GM19043 (cell line): ENCODE results near the gene NAP1L4.
"Not testable (repeated sequence)": the region's sequence is repeated elsewhere in the genome, so short reads cannot be mapped to it uniquely, and the experiment has no call there.

Experiments used
- ATAC-seq: cut with Tn5 transposase; IDR thresholded peaks from one replicate; pipeline ENCODE4 v1.9.1; 2021; ENCODE audit warnings: low read depth; ENCODE audit not compliant: unreplicated experiment

The NAP1L4 gene

DNA sequence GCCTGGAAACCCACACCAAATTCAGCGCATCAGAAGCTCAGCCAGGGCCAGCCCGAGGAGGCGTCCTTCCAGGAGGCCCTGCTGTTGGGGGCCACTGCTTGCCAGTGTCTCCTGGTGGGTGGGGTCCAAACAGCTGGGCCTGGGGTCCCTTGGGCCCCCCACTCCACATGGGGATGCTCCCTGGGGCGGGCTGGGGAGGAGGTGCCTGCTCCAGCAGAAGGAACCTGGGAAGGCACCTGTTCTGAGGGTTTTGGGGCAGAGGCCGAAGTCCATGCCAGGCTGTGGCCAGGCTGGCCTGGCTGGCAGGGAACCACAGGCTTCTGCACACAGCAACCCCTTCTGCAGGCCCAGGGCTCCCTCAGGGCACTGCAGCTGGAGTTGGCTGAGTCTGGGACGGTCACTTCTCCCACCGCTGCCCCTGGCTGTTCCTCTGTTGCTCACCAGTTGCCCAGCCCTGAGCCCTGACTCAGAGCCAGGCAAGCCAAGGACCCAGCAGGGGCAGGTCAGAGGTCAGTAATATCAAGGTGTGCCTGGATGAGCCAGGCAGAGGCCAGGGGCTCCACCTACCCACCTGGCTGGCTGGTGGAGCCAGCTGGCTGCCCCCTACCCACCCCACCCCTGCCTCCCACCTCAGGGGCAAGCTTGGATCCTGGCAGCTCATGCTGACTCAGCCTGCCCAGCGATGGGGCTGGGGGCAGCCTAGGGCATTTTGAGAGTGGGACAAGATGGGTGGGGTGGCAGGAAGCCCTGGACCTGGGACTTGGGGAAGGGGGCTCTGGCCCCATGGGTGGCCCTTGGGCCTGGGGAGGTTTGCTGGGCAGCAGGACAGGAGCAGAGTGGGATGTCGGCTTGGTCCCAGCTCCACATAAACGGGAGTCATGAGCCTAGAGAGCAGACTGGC is 51.0 kb downstream of the NAP1L4 start:
- no peak for ATAC-seq

DNA sequence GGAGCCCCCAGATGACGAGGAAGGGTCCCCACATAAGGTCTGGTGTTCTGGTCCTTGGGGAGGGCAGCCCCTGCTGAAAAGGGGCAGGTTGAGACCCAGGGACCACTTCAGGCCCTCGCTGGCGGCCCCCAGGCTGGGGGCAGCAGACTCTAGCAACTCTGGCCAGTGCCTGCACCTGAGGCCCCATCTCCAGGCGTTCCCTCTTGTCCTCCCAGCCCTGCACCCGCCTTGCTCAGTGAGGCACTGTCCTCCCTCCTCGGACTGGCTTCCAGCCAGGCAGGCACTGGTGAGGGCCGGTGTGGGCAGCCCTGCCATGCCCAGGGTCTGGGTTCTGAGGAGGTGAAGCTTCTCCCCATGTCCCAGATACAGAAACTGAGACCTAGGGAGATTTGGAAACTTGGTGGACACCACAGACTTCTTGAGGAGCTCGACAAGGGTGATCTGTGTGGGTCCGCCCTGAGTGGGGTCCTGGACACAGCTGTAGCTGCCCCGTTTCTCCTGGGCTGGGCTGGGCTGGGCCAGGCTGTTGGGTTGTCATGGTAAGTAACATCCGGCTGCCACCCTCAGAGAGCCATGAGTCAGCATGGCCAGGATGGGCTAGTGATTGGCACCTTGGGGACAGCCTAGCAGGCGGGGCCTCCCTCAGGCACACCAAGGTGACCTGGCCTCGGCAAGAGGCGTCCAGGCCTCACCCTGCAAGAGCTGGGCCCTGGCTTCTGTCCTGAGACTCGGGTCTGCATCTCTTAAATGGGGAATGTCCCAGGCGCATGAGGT is 51.8 kb downstream of the NAP1L4 start:
- ATAC-seq: no peak

- ATAC-seq: not testable (repeated sequence)
These were observed 53.4 kb downstream of the NAP1L4 start for GRCh38 chr11:2938458-2939418.

GRCh38 chr11:2937641-2938457 is 54.3 kb downstream of the NAP1L4 start:
- ATAC-seq: not testable (repeated sequence)

- ATAC-seq: no peak
These were observed 57.4 kb downstream of the NAP1L4 start for GRCh38 chr11:2934611-2935239.

DNA sequence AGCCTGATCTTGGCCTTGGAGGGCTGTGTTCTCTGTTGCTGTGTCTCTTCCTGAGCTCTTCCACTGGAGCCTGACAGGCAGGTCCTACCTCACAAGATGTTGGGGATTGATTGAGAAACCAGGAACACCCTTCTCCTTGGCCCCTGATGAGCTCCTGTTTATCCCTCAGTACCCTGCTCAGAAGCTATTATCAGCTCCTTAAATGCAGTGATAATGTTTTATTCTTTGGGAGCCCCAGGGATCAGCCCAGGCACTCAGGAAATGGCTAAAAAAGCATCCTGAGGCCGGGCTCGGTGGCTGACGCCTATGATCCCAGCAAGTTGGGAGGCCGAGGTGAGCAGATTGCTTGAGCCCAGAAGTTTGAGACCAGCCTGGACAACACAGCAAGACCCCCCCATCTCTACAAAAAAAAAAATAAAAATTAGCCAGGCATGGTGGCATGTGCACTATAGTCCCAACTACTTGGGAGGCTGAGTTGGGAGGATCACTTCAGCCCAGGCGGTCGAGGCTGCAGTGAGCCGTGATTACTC is 58.0 kb downstream of the NAP1L4 start:
- no peak for ATAC-seq

GRCh38 chr11:2933375-2934020 is 58.6 kb downstream of the NAP1L4 start:
- ATAC-seq: no peak

DNA sequence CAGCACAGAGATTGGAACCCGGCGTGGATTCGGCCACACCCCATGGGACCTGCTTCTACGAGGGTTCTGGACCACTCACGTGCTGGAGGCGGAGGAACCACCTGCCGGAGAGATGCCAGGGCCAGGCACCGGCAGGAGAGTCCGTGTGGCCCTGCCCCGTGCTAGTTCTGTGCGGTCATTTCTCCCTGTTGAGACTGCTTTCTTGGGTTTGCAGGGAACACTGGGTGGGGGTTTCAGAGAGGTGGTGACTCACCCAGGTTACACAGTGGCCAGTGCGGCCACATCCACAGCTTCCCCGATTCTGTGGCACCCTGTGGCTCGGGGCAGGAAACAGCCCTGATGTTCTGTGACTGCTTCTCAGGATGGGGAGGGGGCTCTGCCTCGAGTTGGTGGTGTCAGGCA is 59.3 kb downstream of the NAP1L4 start:
- no peak for ATAC-seq

DNA sequence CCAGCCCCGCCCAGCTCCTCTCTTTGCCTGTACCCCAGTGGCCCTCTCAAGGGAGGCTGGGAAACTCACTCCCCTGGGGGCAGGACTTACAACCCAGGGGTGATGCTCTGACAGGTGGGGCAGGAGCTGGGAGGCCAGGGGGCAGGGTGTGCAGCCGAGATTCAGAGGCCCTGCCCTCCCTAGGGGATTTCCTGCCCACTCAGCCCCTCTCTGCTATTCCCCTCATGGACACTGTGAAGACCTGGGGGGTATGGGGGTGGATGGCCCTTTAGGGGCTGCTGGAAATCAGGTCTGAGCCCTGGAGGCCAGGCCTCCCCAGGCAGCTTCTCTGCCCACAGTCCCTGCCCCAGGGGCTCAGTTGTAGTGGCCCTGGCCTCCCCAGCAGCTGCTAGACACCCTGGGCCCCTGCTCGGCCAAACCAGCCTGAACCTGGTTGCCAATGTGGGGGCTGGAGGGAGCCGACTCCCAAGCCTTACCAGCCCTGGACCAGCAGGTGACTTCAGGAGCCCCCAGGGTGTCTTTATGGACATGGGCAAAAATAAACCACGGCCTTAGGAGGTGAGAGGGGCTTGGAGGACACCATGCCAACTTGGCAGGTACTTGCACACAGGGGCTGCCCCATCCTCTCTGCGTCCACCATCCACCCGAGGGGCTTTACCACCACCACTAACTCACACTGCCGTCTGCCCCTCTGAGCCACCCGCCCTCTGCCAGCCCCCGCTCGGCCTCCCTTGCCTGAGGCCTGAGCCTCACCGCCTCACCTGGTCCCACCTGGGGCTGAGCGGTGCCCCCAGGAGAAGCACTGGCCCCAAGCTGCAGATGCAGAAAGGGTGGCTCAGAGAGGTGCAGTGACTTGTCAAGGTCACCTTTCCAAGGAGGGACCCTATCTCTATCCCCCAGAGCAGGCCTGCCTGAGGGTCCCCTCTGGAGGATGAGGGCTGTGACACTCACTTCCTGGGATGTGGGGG is 60.1 kb downstream of the NAP1L4 start:
- no peak for ATAC-seq

GRCh38 chr11:2931420-2931746 is 60.7 kb downstream of the NAP1L4 start:
- ATAC-seq: no peak

- peak; percentile 41 for ATAC-seq
These were observed 61.3 kb downstream of the NAP1L4 start for GRCh38 chr11:2930704-2931419.

- peak; percentile 44 for ATAC-seq
These were observed 62.0 kb downstream of the NAP1L4 start for GRCh38 chr11:2929950-2930703.

DNA sequence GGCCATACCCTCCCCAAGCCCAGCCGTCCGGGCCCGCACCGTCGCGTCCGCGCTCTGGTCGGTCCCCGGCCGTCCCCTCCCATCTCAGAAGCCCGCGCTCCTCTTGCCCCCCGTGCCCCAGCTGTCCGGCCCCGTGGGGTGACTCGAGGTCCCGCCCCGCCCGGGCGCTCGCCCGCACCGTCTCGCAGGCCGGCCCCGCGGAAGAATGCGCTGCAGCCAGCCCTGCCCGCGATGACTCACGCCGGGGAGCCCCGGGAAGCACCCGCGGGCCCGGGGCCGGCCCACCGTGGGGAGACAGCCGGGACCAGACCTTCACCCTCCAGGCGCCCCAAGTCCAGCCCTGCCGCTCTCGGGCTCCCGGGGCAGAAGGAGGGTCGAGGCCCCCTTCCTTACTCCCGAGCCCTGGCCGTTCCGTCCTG is 62.6 kb downstream of the NAP1L4 start:
- no peak for ATAC-seq

DNA sequence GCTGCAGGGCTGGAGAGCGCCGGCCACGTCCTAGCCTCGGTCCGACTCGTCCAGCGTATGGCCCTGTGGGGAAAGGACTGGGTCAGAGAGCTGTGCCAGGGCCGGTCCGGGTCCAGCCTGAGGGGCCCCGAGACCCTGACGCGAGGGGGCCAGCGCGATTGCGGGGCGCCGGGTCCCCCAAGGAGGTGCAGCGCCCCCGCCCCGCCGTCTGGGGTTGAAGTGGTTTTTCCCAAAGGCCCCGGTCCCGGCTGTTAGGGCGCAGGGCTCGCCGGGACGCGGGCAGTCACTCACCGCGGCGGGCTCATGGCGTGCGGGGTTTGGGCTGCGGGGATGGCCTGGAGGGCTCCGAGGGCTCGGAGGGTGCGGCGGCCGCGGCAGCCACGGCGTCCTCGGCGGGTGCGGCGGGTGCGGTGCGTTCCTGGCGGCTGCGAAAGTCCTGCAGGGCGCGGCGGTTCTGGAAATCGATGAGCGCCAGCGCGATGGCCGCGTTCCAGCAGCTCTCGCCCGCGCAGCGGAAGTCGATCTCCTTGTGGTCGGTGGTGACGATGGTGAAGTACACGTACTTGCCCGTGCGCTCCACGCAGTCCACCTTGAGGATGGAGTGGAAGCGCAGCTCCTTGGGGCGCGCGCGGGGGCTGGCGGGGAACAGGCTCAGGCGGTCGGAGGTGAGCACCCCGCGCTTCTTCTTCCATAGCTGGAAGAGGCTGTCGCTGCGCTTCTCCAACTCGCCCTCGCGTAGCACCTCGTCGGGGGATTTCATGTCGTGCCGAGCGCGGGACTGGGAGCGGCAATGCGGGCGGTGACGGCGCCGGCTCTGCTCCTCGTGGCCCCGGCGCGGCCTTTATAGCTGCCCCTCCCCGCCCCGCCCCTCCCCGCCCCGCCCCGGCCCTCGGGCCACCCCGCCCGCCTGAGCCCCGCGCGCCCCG is 63.3 kb downstream of the NAP1L4 start, which contains the start of gene PHLDA2:
Gene PHLDA2 (minus strand): TSS at position 816 of the 926 bp plus-strand sequence. CDS start 56 bp downstream, at position 760.
- no peak for ATAC-seq
